Measurements from ENCODE around the gene GALNS.

GALNS gene

GRCh38 chr16:88804173-88804551 is 52.6 kb downstream of the GALNS start:
- Histone ChIP-seq H4K20me1 (peaks cover 51% of the 10 kb centered on the region), H3K4me2 (peak overlapping the region; percentile 90), H3K9ac (peak overlapping the region; percentile 96), H3K27me3 (no peaks in the 10 kb centered on the region), H3K9me3 (peaks cover 5% of the 10 kb centered on the region), H3K4me3 (peak overlapping the region; percentile 79), H3K27ac (peak overlapping the region; percentile 98), H3K36me3 (peaks cover 43% of the 10 kb centered on the region), H3K4me1 (peaks cover 84% of the 10 kb centered on the region)
- no peak for TF ChIP-seq Cebpa-rat (IDR thresholded peaks at IDR 0.05)

GRCh38 chr16:88803264-88803987 is 53.3 kb downstream of the GALNS start, which contains the start of gene CDT1:
TSS of gene CDT1 (plus strand) at chr16:88803789. CDS start at chr16:88803832, 43 bp downstream.
- Histone ChIP-seq H3K4me3 (peak within 1 kb of the TSS; percentile 79), H3K9ac (peak within 1 kb of the TSS; percentile 96), H3K27ac (peak within 1 kb of the TSS; percentile 98), H3K9me3 (peaks cover 10% of the 10 kb centered on the region), H3K4me2 (peak within 1 kb of the TSS; percentile 90), H3K27me3 (no peaks in the 10 kb centered on the region), H3K4me1 (peaks cover 87% of the 10 kb centered on the region), H3K36me3 (peaks cover 35% of the 10 kb centered on the region), H4K20me1 (peaks cover 44% of the 10 kb centered on the region)
- TF ChIP-seq Cebpa-rat (IDR thresholded peaks at IDR 0.05) = no peak

GRCh38 chr16:88800277-88800592 is 56.5 kb downstream of the GALNS start:
- peaks cover 83% of the 10 kb centered on the region for H3K4me1 ChIP-seq
- peaks cover 14% of the 10 kb centered on the region for H3K9me3 ChIP-seq
- H3K27me3 ChIP-seq = no peaks in the 10 kb centered on the region
- H3K9ac ChIP-seq = peak overlapping the region; percentile 75
- H3K36me3 ChIP-seq = peaks cover 3% of the 10 kb centered on the region
- no peak for TF ChIP-seq Cebpa-rat (IDR thresholded peaks at IDR 0.05)
- H3K27ac ChIP-seq = peak overlapping the region; percentile 98
- peak overlapping the region; percentile 90 for H3K4me2 ChIP-seq
- H3K4me3 ChIP-seq = peak overlapping the region; percentile 57
- H4K20me1 ChIP-seq = peaks cover 12% of the 10 kb centered on the region

DNA sequence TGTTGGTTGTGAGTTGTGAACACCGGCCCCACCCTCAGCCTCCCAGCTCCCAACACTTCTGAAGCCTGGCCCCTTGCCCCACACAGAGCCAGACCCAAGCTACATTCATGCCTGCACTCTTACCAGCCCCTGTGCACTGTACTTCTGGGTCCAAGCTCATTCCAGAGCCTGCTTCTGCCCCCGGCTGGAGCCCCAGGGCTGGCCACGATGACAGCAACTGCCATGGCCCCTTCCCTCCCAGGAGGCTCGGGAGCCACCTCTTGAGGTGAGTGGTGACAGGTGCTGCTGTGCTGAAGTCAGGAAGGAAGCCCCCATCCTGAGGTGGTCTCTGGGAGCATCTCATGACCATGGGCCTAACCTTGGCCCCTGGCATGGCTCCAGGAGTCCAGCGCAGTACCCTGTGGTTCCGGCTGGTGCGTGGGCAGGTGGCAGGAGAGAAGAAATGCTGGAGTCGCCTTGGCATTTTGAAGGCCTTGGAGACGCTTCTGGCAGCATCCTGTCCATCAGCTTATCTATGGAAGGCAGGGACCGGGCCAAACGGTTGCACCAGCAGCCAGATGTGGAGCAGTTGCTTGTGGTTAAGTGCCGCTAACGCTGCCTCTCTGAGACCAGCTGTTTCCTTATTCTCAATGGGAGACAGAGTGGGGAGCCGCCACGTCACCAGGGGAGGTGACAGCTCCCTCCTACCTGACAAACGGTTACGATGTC is 57.0 kb downstream of the GALNS start:
- H3K9ac ChIP-seq = peak overlapping the region; percentile 75
- peak overlapping the region; percentile 57 for H3K4me3 ChIP-seq
- H3K36me3 ChIP-seq = no peaks in the 10 kb centered on the region
- peaks cover 83% of the 10 kb centered on the region for H3K4me1 ChIP-seq
- no peak for TF ChIP-seq Cebpa-rat (IDR thresholded peaks at IDR 0.05)
- H3K4me2 ChIP-seq = peak overlapping the region; percentile 90
- H3K9me3 ChIP-seq = peaks cover 14% of the 10 kb centered on the region
- H3K27me3 ChIP-seq = no peaks in the 10 kb centered on the region
- peaks cover 7% of the 10 kb centered on the region for H4K20me1 ChIP-seq
- H3K27ac ChIP-seq = peak overlapping the region; percentile 98

DNA sequence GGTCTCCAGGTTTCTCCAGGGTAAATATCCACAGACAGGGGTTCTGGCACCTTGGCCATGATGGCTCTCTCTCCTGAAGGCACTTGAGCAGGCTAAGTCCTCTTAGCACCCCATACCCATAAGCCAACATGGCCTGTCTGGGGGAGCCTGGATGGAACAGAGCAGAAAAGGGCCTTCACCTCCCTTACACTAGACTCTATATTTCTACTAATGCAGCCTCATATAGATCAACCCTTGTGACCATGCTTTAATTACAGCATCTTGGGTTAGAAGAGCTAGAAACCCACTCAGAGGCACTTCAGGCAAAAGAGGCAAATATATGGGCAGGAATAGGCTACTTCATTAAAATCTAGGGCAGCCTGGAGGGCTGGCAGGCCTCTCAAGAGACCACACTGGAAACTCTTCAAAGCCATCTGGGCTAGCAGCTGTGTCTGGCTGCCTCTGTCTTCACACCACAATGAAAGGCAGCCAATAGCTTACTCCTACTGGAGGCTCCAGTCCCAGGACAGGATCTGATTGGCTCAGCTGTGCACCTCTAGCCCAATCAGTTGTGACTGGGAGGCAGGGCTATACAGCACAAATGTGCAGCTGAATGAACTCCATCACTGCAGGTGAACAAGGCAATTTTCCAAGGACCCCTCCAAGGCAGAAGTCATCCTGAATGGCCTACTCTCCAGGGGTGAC is 57.8 kb downstream of the GALNS start:
- H3K36me3 ChIP-seq = no peaks in the 10 kb centered on the region
- peak overlapping the region; percentile 90 for H3K4me2 ChIP-seq
- no peaks in the 10 kb centered on the region for H4K20me1 ChIP-seq
- peaks cover 14% of the 10 kb centered on the region for H3K9me3 ChIP-seq
- peaks cover 85% of the 10 kb centered on the region for H3K4me1 ChIP-seq
- H3K9ac ChIP-seq = peak overlapping the region; percentile 75
- H3K4me3 ChIP-seq = peak overlapping the region; percentile 57
- H3K27me3 ChIP-seq = no peaks in the 10 kb centered on the region
- H3K27ac ChIP-seq = peak overlapping the region; percentile 98
- TF ChIP-seq Cebpa-rat (IDR thresholded peaks at IDR 0.05) = no peak

DNA sequence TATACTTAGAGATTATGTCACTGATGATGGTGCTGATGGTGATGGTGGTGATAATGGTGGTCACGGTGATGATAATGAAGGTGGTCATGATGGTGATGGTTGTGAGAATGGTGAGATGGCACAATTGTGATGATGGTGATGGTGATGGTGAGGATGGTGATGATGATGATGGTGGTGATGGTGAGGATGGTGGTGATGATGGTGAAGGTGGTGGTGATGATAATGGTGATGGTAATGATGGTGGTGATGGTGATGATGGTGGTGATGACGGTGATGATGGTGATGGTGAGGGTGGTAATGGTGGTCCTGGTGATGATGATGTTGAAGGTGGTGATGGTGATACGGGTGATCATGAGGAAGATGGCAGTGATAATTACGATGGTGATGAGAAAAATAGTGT is 58.7 kb downstream of the GALNS start:
- H3K9ac ChIP-seq = 0 out of 2 replicates have a peak overlapping the region, but pooled peaks have one; percentile 4
- H3K4me1 ChIP-seq = peaks cover 93% of the 10 kb centered on the region
- H4K20me1 ChIP-seq = no peaks in the 10 kb centered on the region

DNA sequence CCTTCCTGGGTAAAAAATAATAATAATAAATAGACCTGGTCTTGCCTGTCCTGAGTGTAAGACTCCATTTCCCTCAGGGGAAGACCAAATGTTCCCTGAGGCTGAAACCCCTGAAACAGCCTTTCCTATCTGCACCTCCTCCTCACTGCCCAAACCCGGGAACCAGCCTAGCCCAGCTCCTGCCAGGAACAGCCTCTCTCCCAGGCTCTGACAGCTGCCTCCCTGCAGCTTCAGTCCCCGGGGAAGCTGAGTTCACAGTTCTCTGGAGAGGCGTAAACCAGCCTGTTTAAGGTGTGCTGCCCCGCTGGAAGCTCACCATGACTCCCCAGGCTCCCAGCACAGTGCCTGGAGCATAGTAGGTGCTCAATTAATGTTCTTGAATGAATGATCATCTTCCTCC is 60.5 kb downstream of the GALNS start:
- H3K27ac ChIP-seq = peak overlapping the region; percentile 75
- peaks cover 14% of the 10 kb centered on the region for H3K9me3 ChIP-seq
- peak overlapping the region; percentile 96 for H3K4me2 ChIP-seq
- no peak for TF ChIP-seq Cebpa-rat (IDR thresholded peaks at IDR 0.05)
- H3K36me3 ChIP-seq = no peaks in the 10 kb centered on the region
- no peaks in the 10 kb centered on the region for H4K20me1 ChIP-seq
- no peak overlapping the region for H3K4me3 ChIP-seq
- H3K27me3 ChIP-seq = no peaks in the 10 kb centered on the region
- H3K4me1 ChIP-seq = peaks cover 95% of the 10 kb centered on the region
- peak overlapping the region; percentile 40; the same call in 1 of the 2 replicates for H3K9ac ChIP-seq

More for the DNA sequence above, 58.7 kb downstream of the GALNS start:
- peak overlapping the region; percentile 90 for H3K4me2 ChIP-seq
- peak overlapping the region; percentile 98 for H3K27ac ChIP-seq
- no peaks in the 10 kb centered on the region for H3K27me3 ChIP-seq
- TF ChIP-seq Cebpa-rat (IDR thresholded peaks at IDR 0.05) = no peak
- H3K9me3 ChIP-seq = peaks cover 14% of the 10 kb centered on the region
- H3K36me3 ChIP-seq = no peaks in the 10 kb centered on the region
- H3K4me3 ChIP-seq = 0 out of 2 replicates have a peak overlapping the region, but pooled peaks have one; percentile 57

DNA sequence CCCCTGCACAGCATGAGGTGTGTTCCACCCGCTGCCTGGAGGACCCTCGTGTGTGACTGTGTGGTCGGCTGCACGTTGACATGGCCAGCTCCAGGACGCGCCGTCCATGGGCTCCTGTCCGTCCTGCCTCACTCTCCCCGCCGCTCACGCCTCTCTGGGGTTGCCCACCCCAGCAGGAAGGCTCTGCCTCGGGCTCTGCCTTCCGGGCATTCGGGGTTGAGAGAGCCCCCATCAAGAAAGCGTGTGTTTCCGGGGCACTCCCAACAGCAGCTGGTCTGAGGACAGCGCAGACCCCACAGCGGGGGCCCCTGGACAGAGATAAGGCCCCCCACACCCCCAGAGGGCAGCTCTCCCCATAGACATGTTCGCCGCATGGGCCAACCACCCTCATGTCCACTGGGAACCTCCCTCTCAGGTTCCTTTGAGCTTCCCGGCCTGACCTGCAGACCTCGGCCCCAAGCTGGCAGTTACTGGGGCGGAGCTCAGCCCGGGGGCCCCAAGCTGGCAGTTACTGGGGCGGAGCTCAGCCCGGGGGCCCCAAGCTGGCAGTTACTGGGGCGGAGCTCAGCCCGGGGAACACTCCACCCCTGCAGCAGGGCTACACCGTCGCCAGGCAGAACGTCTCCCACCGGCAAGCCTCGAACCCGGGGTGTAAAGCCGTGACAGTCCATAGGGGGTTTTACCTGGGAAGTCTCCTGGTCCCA is 63.3 kb downstream of the GALNS start:
- peaks cover 93% of the 10 kb centered on the region for H3K4me1 ChIP-seq
- no peak for TF ChIP-seq Cebpa-rat (IDR thresholded peaks at IDR 0.05)
- H3K4me2 ChIP-seq = peak overlapping the region; percentile 96

GRCh38 chr16:88792668-88793250 is 64.0 kb downstream of the GALNS start:
- peaks cover 95% of the 10 kb centered on the region for H3K4me1 ChIP-seq
- H3K4me3 ChIP-seq = no peak overlapping the region
- no peaks in the 10 kb centered on the region for H3K27me3 ChIP-seq
- H3K9me3 ChIP-seq = no peaks in the 10 kb centered on the region
- H4K20me1 ChIP-seq = no peaks in the 10 kb centered on the region
- H3K4me2 ChIP-seq = peak overlapping the region; percentile 96
- H3K36me3 ChIP-seq = no peaks in the 10 kb centered on the region
- H3K27ac ChIP-seq = peak overlapping the region; percentile 93
- no peak for TF ChIP-seq Cebpa-rat (IDR thresholded peaks at IDR 0.05)
- H3K9ac ChIP-seq = peak overlapping the region; percentile 74

More for the DNA sequence above, 63.3 kb downstream of the GALNS start:
- H3K27me3 ChIP-seq = no peaks in the 10 kb centered on the region
- peak overlapping the region; percentile 42 for H3K4me3 ChIP-seq
- peak overlapping the region; percentile 93 for H3K27ac ChIP-seq
- H3K9ac ChIP-seq = peak overlapping the region; percentile 74
- no peaks in the 10 kb centered on the region for H3K36me3 ChIP-seq
- peaks cover 4% of the 10 kb centered on the region; the same call in 1 of the 2 replicates for H3K9me3 ChIP-seq
- no peaks in the 10 kb centered on the region for H4K20me1 ChIP-seq

All from BLaER1 (cell line).